T47D (cell line): ENCODE data around the gene SCN4B.

Source experiments
- DNase-seq, 2 experiments: peaks; one replicate each; pipeline versions ENCODE4 v3.0.0 to v3.0.0-alpha.2; 2011 to 2012; ENCODE audit warnings: low read depth in 1 of 2, low spot score in 1 of 2
- JUND ChIP-seq: IDR thresholded peaks from 2 replicates; pipeline ENCODE4 v1.6.1; 2012; ENCODE audit warnings: low read depth
- in situ Hi-C: cut with HindIII; loops from 2 replicates; pipeline ENCODE4 v1.10.0; 2016; ENCODE audit warnings: low sequenced_read_pairs, low pct_unique_long_range_greater_than_20kb

The SCN4B gene

DNA sequence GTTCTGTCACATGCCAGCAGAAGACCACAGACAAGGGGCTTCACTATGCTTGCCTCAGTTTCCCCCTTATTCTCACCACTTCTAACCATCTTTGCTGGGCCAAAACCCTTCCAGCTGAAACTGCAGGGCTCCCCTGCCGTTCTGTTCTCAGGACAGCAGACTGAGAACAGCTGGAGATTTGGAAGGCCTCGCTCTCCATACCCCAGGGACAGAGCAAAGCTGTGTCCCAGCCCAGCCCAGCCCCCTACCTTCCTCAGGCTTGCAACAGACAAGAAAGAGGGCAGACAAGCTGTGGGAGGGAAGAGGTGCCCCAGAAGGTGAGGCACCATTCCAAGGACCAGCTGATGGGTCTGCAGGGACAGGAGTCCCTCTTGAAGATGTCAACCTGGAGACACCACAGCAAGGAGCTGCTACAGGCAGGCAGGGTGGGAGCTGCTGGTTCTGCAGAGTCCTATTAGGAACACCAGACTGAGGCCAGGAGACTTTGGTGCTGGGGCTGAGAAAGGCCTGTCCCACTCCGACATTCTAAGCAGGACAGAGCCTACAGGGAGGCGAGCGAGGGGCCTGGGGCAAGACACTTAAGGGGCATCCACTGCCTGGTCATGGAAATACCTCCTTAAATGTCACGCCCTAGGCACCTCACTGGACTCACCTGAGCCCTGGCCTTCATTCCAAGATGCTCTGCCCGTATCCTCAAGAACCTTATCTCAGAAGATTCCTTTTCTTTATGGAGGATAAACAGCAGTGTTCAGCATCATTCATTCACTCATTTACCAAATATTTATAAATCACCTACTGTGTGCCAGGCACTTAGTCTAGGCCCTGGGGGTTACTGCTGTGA is 16.9 kb upstream of the SCN4B start:
- no peak for TF ChIP-seq JUND
- DNase-seq: no peak
- in situ Hi-C loops: no loop called here

DNA sequence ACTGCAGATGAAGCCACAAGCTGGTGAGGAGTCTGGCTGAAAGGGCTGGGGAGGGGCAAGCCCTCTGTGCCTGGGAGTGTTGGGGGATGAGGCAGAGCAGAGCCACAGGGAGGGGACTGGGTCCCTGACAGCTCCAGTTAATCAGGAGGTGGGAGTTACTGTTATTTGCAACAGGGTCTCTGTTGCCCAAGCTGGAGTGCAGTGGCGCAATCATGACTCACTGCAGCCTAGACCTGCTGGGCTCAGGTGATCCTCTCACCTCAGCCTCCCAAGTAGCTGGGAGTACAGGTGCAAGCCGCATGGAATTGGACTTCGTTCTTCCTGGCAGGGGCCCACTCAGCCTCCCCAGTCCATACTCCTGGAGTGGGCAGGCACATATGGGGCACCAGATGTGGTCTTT is 16.1 kb upstream of the SCN4B start:
- no peak for TF ChIP-seq JUND
- no peak for DNase-seq
- in situ Hi-C loops: no loop called here

DNA sequence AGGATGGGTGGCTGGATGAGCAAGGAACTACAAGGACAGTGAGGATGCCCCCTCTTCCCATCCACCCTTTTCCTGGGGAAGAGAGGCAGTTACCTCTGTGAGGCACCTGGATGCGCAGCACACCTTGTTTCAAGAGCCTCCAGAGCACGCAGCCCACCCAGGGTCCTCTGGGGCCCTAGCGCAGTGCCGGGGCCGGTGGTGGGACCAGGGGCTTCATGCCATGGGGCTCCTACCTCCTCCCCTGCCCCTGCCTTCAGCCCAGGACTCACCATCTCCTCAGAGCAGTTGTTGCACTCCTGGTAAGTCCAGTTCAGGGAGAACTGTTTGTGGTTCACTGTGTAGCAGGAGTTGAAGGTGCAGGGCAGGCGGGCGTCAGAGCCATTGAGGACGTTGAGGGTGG is 15.7 kb upstream of the SCN4B start:
- no peak for DNase-seq
- no peak for TF ChIP-seq JUND
- in situ Hi-C loops: no loop called here

DNA sequence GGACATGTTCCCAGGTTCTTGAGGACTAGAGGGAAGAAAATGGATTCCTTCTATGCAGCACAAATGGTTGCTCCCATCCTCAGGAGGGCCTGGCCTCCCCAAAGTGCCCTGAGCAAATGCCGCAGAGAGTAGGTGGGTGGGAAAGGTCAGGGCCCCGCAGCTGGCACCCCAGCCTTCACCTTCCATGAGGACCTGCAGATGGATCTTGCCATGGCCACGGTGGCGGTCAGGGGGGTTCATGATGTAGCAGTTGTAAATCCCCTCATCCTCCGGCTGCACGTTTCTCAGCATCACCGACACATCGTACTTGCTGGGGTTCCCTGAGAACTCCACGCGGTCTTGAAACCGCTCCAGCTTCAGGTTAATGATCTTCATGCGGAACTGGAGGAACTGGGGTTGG is 15.3 kb upstream of the SCN4B start:
- TF ChIP-seq JUND: no peak
- no peak for DNase-seq
- in situ Hi-C loops: no loop called here

DNA sequence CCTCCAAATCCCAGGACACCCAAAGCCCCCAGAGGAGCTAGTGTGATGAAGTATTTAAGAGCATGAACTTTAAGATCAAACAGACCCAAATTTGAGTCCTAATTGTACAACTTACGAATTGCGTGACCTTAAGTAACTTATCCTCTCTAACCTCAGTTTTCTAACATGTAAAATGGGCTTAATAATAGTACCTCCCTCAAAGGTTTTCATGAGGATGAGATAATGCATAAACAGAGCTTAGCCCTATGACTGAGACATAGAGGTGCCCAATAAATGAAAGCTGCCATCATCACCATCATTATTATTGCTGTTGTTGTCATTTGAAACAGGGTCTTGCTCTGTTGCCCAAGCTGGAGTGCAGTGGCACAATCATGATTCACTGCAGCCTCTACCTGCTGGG is 14.6 kb upstream of the SCN4B start:
- no peak for TF ChIP-seq JUND

DNA sequence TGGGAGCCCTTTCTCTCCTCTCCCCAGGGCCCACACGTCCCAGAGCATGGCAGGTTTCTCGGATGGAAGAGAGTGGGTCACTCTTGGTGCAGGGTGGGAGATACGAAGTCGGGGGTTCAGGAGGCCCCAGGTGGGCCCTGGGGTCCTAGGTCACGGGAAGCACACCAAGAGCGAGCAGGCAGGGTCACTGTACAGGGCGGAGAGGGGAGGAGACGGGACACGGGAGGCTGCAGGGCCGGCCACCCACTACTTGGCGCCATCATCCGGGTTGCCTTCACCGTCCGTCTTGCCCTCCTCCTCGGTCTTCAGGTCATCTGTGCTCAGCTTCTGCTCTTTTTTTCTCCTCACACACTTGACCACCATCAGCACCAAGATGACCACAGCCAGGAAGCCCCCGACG is 14.0 kb upstream of the SCN4B start:
- in situ Hi-C loops: no loop called here
- TF ChIP-seq JUND: no peak
- DNase-seq: no peak

More for the DNA sequence above, 14.6 kb upstream of the SCN4B start:
- in situ Hi-C loops: no loop called here
- no peak for DNase-seq

DNA sequence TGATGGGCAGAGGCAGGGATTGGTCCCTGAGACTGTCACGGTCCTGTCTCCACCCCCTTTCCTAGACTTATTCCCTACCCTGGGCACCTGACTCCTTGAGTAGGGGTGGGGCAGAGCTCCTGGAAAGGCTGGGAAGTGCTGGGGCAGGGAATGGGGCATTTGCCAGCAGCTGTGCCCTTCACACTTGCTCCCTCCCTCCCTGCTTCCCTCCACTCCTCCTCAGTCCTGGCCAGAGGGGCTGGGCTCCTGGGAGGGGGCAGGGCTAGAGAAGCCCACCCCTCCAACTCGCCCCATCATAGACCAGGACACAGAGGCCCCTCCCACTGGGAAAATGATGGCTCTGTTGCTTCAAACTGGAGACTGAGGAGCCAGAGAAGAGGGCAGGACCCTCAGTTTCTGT is 12.3 kb upstream of the SCN4B start:
- no peak for TF ChIP-seq JUND
- in situ Hi-C loops: no loop called here
- DNase-seq: no peak

DNA sequence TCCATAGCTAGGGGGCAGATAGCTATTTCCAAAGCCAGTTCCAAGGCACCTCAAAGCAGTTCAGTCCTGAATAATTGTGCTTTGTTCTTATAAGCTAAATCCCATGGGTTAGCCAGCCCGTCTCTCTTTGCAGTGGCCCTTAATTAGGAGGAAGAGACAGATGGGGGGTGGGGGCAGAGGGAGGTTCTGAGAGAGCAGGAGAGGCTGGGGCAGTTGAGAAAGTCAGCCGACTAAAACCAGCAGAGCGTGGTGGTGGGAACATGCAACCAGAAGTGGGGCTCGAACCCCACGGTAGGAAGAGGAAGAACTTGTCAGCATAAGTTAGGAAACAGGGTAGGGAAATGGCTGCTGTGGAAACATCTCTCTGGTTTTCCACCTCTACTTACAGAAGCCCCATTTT is 10.9 kb upstream of the SCN4B start:
- DNase-seq: no peak
- in situ Hi-C loops: no loop called here
- TF ChIP-seq JUND: no peak

DNA sequence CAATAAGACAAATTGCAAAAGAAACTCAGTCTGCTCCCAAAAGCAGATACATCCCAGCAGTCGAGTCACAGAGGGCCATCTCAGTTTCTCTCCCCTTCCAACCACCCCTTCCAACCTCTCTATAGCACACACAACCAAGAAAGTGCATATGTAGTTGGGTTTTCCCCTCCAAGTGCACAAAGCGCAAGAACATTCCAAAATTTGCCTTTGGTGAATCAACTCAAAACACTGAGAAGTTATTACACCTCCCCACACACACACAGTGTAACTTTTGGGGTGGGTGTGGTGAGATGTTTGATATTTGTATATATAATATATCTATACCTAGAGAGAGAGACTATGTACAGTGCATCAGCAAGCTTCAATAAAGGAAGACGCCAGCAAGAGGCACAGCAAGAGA is 10.2 kb upstream of the SCN4B start:
- no peak for DNase-seq
- in situ Hi-C loops: no loop called here
- no peak for TF ChIP-seq JUND

DNA sequence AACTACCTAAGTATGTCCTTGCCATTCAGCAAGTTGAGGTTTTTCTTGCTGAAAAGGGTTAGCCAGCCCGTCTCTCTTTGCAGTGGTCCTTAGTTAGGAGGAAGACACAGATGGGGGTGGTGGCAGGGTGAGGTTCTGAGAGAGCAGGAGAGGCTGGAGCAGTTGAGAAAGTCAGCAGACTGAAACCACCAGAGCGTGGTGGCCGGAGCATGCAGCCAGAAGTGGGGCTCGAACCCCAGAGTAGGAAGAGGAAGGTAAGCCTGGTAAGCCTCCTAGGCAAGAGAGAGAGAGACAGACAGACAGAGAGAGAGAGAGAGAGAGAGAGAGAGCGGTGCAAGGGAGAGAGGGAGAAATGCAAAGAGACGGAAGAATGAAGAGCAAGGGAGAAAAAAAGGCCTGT is 9.2 kb upstream of the SCN4B start:
- in situ Hi-C loops: no loop called here
- TF ChIP-seq JUND: no peak
- no peak for DNase-seq

DNA sequence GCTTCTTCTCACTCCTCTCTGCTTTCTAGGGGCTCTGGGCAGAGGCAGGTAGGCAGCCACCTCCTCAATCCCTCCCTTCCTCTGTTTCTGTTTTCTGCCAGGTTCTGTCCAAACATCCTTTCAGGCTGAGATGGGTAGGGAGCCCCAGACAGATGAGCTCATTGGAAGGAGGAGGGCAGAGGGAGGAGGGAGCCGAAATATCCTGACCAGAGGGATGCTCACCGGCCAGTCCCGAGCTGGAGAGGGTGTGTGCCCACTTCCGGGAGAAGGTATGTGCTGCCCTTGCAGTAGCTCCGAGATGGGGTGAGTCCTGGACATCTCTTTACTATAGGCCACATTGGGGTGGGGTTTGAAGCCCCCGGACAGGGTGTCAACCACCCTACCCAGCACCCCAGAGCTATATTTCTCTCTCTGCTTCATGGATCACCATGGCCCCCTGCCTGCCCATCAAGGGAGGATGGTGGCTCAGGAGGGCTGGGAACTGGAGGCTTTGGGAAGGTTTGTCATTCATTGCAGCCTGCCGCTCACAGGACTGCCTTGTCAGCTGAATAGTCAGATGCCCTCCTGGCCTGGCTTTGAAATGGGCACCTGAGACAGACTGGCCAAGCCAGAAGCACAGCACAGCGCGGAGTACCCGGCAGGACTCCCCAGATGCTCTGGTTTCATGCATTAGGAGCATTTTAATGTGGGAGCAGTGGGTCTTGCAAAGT is 4.7 kb upstream of the SCN4B start:
- DNase-seq: no peak
- in situ Hi-C loops: no loop called here
- TF ChIP-seq JUND: no peak

DNA sequence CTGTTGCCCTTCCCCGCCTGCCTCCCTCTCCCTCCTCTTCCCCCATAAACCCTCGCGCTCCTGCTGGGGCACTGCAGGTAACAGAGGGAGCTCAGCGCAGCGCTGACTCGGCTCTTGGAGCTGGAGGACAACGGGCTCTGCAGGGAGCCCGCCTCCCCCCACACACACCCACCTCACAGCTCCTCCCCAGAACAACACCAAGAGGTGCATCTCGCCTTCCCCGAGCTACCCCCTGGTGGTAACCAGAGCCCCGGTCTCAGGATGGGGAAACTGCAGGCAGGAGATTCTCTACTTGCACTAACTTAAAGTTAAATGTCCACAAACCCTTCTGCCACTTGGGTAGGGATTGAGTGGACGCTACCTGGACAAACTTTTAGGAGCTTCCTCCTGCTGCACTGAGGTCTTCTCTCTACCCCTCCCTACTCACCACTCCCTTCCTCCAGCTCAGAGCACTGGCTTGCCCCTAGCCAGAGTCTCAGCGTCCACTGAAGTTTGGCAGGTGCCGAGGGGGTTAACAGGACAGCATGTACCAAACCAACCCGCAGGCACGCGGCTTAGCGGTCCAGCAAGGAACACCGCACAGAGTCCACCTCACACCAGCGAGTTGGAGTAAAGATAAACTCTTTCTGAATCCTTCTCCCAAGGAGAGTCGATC is 4.0 kb upstream of the SCN4B start:
- no peak for TF ChIP-seq JUND
- DNase-seq: peak; percentile 69 to 79
- in situ Hi-C loops: no loop called here
